Calu3 (cell line): ENCODE results near the gene ATP6V1F. TPM values are rescaled to one million over a fixed set of nuclear protein-coding genes. Genes with fewer than 3 reads are reported as not detected.

ENCODE experiments used
- BruUV-seq: library from RNA; stranded (reverse); fragments of 400-500 nt; replicated peaks from 2 replicates; lab custom pipeline; 2021; lab: Mats Ljungman, UMichigan
- CTCF ChIA-PET: fragments of 300-600 bp; sonication (Branson Sonifier 250); formaldehyde crosslinking; loops from one replicate; lab custom pipeline; 2022; ENCODE audit warnings: antibody characterized with exemption; lab: Charles Lee
- DNase-seq: peaks from one replicate; pipeline ENCODE4 v3.0.0; 2022
- H3K27ac Mint-ChIP-seq: one replicate; pipeline ENCODE4 v1.8.0; 2022; ENCODE audit warnings: mixed read lengths; ENCODE audit not compliant: unreplicated experiment
- H3K27me3 Mint-ChIP-seq: one replicate; pipeline ENCODE4 v1.8.0; 2022; ENCODE audit warnings: mixed read lengths; ENCODE audit not compliant: unreplicated experiment
- H3K36me3 Mint-ChIP-seq: one replicate; pipeline ENCODE4 v1.8.0; 2022; ENCODE audit warnings: mild to moderate bottlenecking, moderate library complexity, mixed read lengths; ENCODE audit not compliant: insufficient read depth, unreplicated experiment
- H3K4me1 Mint-ChIP-seq: one replicate; pipeline ENCODE4 v1.8.0; 2022; ENCODE audit warnings: mild to moderate bottlenecking, low read depth, mixed read lengths; ENCODE audit not compliant: unreplicated experiment
- H3K4me3 Mint-ChIP-seq: one replicate; pipeline ENCODE4 v1.8.0; 2022; ENCODE audit warnings: mild to moderate bottlenecking, low read depth, moderate library complexity, mixed read lengths; ENCODE audit not compliant: unreplicated experiment
- H3K9me3 Mint-ChIP-seq: one replicate; pipeline ENCODE4 v1.8.0; 2022; ENCODE audit warnings: low read depth, mixed read lengths; ENCODE audit not compliant: unreplicated experiment
- intact Hi-C: fragments of 100-400 bp; cut with micrococcal nuclease; formaldehyde crosslinking; loops from one replicate; pipeline ENCODE4 v1.10.0; 2022; ENCODE audit not compliant: unreplicated experiment
- total RNA-seq: library from RNA; stranded (reverse); gene quantifications from 2 replicates; pipeline ENCODE4 v1.2.3, GENCODE V29; 2022
- TF ChIP-seq, protein P1 (sequence below): fragments of 200-600 bp; IDR thresholded peaks from one replicate; pipeline ENCODE4 v1.8.0; 2022; ENCODE audit warnings: antibody characterized with exemption; ENCODE audit not compliant: unreplicated experiment

Gene ATP6V1F
- total RNA-seq, 1 experiment from 2014 or later = 104 TPM

DNA sequence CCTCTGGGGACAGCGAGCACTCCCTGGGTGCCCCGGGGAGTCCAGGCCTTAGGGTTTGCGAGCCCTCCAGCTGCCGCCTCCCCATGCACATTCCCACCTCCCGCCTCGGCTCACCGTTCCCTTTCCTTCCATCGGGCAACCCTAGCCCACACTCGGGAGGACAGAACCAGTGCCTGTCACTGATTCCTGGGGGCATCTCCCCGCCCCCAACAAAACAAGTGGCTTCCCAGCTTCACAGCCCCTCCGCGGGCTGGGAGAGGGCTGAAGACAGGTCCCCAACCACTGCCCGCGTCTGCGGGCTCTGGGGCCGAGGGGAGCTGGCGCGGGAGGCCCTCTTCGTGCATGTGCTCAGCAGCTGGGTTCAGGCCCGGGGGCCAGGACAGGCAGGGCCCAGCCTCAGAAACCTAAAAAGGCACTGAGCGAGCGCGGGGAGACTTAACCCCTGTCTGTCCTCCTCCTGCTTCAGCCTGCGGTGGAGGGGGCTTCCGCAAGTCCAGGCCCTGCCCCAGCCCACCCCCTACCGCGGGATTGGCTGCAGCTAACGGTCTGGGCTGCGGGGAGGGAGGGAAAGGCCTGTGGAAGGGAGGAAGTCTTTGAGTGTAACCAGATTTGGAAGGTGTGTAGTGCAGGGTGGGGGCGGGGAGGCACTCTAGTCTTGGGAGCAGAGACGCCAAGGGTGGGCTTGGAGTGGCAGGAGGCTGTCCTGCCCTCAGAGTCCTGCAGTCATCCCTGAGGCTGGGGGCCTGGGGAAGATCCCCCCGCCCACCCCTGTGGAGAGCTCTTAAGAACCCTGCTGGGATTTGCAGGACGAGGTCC lies 31.3 kb upstream of the ATP6V1F start:
- Mint-ChIP-seq H3K27me3 (peaks cover 33% of the 10 kb centered on the region), H3K9me3 (no peaks in the 10 kb centered on the region), H3K4me3 (no peak overlapping the region), H3K4me1 (peaks cover 32% of the 10 kb centered on the region), H3K27ac (no peak overlapping the region), H3K36me3 (peaks cover 4% of the 10 kb centered on the region)
- CTCF ChIA-PET = interaction anchor here (0.9 kb wide), 1 partner anchor 13 kb away, joined by 5 read pairs; no protein-coding TSS in a partner anchor
- no TSS peak for BruUV-seq
- TF ChIP-seq, protein P1, sequence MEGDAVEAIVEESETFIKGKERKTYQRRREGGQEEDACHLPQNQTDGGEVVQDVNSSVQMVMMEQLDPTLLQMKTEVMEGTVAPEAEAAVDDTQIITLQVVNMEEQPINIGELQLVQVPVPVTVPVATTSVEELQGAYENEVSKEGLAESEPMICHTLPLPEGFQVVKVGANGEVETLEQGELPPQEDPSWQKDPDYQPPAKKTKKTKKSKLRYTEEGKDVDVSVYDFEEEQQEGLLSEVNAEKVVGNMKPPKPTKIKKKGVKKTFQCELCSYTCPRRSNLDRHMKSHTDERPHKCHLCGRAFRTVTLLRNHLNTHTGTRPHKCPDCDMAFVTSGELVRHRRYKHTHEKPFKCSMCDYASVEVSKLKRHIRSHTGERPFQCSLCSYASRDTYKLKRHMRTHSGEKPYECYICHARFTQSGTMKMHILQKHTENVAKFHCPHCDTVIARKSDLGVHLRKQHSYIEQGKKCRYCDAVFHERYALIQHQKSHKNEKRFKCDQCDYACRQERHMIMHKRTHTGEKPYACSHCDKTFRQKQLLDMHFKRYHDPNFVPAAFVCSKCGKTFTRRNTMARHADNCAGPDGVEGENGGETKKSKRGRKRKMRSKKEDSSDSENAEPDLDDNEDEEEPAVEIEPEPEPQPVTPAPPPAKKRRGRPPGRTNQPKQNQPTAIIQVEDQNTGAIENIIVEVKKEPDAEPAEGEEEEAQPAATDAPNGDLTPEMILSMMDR = no peak
- intact Hi-C loops = no loop called here
- DNase-seq = no peak

DNA sequence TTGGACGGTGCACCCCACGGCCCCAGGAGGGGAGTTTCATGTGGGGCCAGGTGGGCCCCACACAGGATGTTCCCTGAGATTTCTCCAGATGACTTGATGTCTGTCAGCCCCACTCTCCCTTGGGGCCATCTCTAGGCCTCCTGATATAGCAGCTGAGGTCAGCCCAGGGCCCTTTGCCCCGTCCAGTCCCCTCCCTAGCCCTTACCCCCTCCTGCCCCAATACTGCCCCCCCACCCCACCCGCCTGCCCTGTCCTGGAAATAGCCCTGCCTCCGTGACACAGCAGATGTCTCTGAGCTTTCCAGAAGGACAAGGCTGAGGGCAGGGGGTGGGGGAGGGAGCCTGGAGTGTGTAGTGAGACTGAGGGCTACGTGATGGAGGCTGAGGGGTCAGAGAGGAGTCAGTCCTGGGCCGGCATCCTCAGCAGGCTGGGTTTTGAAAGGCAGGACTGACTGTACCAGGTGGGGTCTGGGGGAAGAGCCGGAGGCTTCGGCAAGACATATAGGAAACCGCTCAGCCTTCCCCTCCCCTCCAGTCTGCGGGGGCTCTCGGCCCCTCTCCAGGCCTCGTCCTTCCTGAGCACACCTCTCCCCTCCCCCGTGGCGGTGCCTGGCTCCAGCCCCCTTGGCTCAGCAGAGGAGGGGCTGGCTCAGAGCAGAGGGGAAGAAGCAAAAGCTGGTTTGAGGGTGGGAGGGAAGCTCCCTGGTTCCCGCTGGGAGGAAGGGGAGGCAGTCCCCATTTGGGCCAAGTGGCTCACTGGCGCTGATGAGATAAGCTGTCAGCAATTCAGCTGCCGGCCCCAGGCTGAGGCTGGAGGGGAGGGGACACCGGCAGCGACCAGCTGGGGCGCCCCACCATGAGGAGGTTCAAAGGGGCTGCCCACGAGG lies 30.4 kb upstream of the ATP6V1F start:
- Mint-ChIP-seq H3K36me3 (peaks cover 4% of the 10 kb centered on the region), H3K4me1 (peaks cover 27% of the 10 kb centered on the region), H3K9me3 (no peaks in the 10 kb centered on the region), H3K4me3 (no peak overlapping the region), H3K27me3 (peaks cover 33% of the 10 kb centered on the region), H3K27ac (no peak overlapping the region)
- BruUV-seq = no TSS peak
- intact Hi-C loops = no loop called here
- TF ChIP-seq, protein P1 = no peak
- no peak for DNase-seq
- CTCF ChIA-PET = interaction anchor here (0.9 kb wide), 1 partner anchor 14 kb away, joined by 5 read pairs; no protein-coding TSS in a partner anchor

DNA sequence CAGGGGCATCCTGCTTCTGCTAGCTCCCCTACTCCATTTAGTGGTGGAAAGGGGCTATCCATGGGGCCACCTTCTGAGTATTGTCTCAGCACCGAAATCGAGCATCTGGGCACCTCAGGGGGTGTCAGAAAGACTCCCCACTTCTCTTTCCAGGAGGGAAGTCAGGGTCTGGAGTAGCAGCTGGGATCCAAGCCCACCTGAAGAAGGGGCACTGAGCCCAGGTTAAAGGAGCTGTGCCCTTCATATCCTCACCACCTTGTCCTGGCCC lies 29.8 kb upstream of the ATP6V1F start:
- TF ChIP-seq, protein P1 = no peak
- Mint-ChIP-seq H3K4me3 (no peak overlapping the region), H3K27me3 (peaks cover 33% of the 10 kb centered on the region), H3K4me1 (peaks cover 21% of the 10 kb centered on the region), H3K27ac (no peak overlapping the region), H3K36me3 (peaks cover 4% of the 10 kb centered on the region), H3K9me3 (no peaks in the 10 kb centered on the region)
- CTCF ChIA-PET = no interaction called here
- BruUV-seq = no TSS peak
- no peak for DNase-seq
- intact Hi-C loops = no loop called here

DNA sequence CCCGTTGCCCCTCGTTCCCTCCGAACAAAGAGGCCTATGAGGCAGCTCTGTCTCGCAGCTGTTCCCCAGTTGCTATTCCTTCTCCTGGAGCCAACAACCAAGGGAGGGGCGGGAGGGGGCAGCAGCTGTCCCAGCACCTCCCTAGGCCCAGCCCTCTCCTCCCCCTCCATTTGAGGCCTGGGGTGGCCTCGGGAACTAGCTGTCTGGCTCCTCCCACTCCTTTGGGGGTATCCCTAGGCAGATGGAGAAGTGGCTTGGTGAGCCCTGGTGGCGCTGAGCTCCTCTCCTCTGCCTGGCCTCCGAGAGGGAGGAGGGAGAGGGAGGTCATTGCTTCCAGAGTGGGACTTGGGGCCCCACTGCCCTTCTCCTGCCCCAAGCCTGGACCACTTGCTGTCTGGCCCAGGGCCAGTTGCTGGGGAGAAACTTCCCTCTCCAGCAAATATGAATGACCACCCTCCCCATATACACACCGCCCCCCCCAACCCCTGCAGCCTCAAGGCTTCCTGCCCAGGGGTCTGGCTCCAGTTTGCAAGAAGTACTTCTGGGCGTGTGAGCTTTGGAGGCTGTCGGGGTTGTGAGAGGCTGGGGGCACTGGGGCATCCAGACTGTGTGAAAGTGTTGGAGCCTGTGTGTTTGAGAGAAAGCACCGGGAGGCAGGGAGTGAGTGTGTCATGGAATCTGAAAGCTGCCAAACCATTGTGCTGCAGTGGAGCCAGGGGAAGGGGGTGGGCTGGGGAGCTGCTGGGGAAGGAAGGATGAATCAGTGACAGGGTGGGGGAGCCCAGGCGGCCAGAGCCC lies 29.3 kb upstream of the ATP6V1F start:
- Mint-ChIP-seq H3K4me1 (peaks cover 19% of the 10 kb centered on the region), H3K27me3 (peaks cover 33% of the 10 kb centered on the region), H3K36me3 (peaks cover 4% of the 10 kb centered on the region), H3K9me3 (no peaks in the 10 kb centered on the region), H3K4me3 (no peak overlapping the region), H3K27ac (no peak overlapping the region)
- TF ChIP-seq, protein P1 = no peak
- intact Hi-C loops = no loop called here
- no peak for DNase-seq
- CTCF ChIA-PET = interaction anchor here (0.7 kb wide), 1 partner anchor 235 kb away, joined by 4 read pairs; no protein-coding TSS in a partner anchor
- no TSS peak for BruUV-seq
